ENCODE data around the gene TMEM109. TPM values are rescaled to one million over a fixed set of nuclear protein-coding genes. Genes with fewer than 3 reads are reported as not detected.

TMEM109 gene
- total RNA-seq, 4 donors from 2014 or later, result 90.1 to 148 (median 111) TPM

- no peak for TF ChIP-seq CTCF (IDR thresholded peaks at IDR 0.05; ENCODE audit: low read depth)
Observed at GRCh38 chr11:60919956-60920355, 6.0 kb downstream of the TMEM109 start.

- no peak for TF ChIP-seq CTCF (IDR thresholded peaks at IDR 0.05; ENCODE audit: low read depth)
Observed at GRCh38 chr11:60921259-60921658, 7.3 kb downstream of the TMEM109 start.

GRCh38 chr11:60921777-60922335 is 7.9 kb downstream of the TMEM109 start:
- TF ChIP-seq CTCF (IDR thresholded peaks at IDR 0.05; ENCODE audit: low read depth), result no peak

GRCh38 chr11:60922906-60923305 is 8.9 kb downstream of the TMEM109 start:
- TF ChIP-seq CTCF (IDR thresholded peaks at IDR 0.05; ENCODE audit: low read depth), result no peak

GRCh38 chr11:60923326-60923725 is 9.4 kb downstream of the TMEM109 start:
- TF ChIP-seq CTCF (IDR thresholded peaks at IDR 0.05; ENCODE audit: low read depth), result no peak

- no peak for TF ChIP-seq CTCF (IDR thresholded peaks at IDR 0.05; ENCODE audit: low read depth)
Observed at GRCh38 chr11:60923800-60924109, 9.8 kb downstream of the TMEM109 start.

GRCh38 chr11:60924110-60924905 is 10.3 kb downstream of the TMEM109 start, which contains the start of gene TMEM132A:
Gene TMEM132A (plus strand): TSS chr11:60924460. CDS start chr11:60924634, 174 bp downstream.
- no peak for TF ChIP-seq CTCF (IDR thresholded peaks at IDR 0.05; ENCODE audit: low read depth)

All from subcutaneous adipose tissue (tissue), 4 donors.